ENCODE data around the gene PPDPF. TPM values are rescaled to one million over a fixed set of nuclear protein-coding genes. Genes with fewer than 3 reads are reported as not detected.

PPDPF gene
- total RNA-seq, 1 donor from 2014 or later, result 4.1 TPM

- H3K9me3 ChIP-seq (ENCODE audit: low read depth), result no peaks in the 10 kb centered on the region
- no peaks in the 10 kb centered on the region for H3K36me3 Mint-ChIP-seq
- peaks cover 29% of the 10 kb centered on the region for H3K27me3 Mint-ChIP-seq (ENCODE audit: insufficient read depth, low read depth)
- no peak overlapping the region for H3K9ac ChIP-seq
- no peak overlapping the region for H2AFZ ChIP-seq (replicated peaks)
- H3K4me3 ChIP-seq, result no peak overlapping the region
- peak; percentile 85 for DNase-seq (ENCODE audit: low spot score)
- H3K27ac ChIP-seq, result no peak overlapping the region
- TF ChIP-seq EZH2phosphoT487 (IDR thresholded peaks at IDR 0.05), result no peak
- TF ChIP-seq CTCF (IDR thresholded peaks at IDR 0.05), result no peak
- TF ChIP-seq EZH2 (IDR thresholded peaks at IDR 0.05), result no peak
- H3K79me2 ChIP-seq (ENCODE audit: low read depth), result peaks cover 20% of the 10 kb centered on the region
- peak overlapping the region; percentile 53 for H3K27ac Mint-ChIP-seq
- no peak overlapping the region for H3K4me3 Mint-ChIP-seq
- peaks cover 39% of the 10 kb centered on the region for H3K27me3 ChIP-seq
- peaks cover 10% of the 10 kb centered on the region for H3K4me1 ChIP-seq
- H3K36me3 ChIP-seq, result no peaks in the 10 kb centered on the region
- no peaks in the 10 kb centered on the region for H3K9me3 Mint-ChIP-seq
- H3K4me1 Mint-ChIP-seq, result peaks cover 19% of the 10 kb centered on the region
- H4K20me1 ChIP-seq (ENCODE audit: low read depth), result peaks cover 37% of the 10 kb centered on the region
- H3K4me2 ChIP-seq, result no peak overlapping the region
- peaks cover 13% of the 10 kb centered on the region for H3F3A ChIP-seq (ENCODE audit: low read depth)
Observed at GRCh38 chr20:63475209-63475608, 45.4 kb upstream of the PPDPF start.

- DNase-seq (ENCODE audit: low spot score), result no peak
- H3K4me1 ChIP-seq, result peaks cover 5% of the 10 kb centered on the region
- no peaks in the 10 kb centered on the region for H3K36me3 ChIP-seq
- no peak overlapping the region for H3K4me2 ChIP-seq
- H3K9ac ChIP-seq, result no peak overlapping the region
- no peaks in the 10 kb centered on the region for H3K9me3 ChIP-seq (ENCODE audit: low read depth)
- H3K4me1 Mint-ChIP-seq, result peaks cover 23% of the 10 kb centered on the region
- H3K36me3 Mint-ChIP-seq, result no peaks in the 10 kb centered on the region
- no peak overlapping the region for H2AFZ ChIP-seq (replicated peaks)
- peaks cover 35% of the 10 kb centered on the region for H3K27me3 Mint-ChIP-seq (ENCODE audit: insufficient read depth, low read depth)
- H3K27ac ChIP-seq, result no peak overlapping the region
- peaks cover 34% of the 10 kb centered on the region for H4K20me1 ChIP-seq (ENCODE audit: low read depth)
- no peak overlapping the region for H3K4me3 Mint-ChIP-seq
- TF ChIP-seq CTCF (IDR thresholded peaks at IDR 0.05) (no peak), EZH2phosphoT487 (IDR thresholded peaks at IDR 0.05) (no peak), EZH2 (IDR thresholded peaks at IDR 0.05) (no peak)
- peaks cover 39% of the 10 kb centered on the region for H3K27me3 ChIP-seq
- H3K9me3 Mint-ChIP-seq, result no peaks in the 10 kb centered on the region
- H3K79me2 ChIP-seq (ENCODE audit: low read depth), result peaks cover 1% of the 10 kb centered on the region
- H3K4me3 ChIP-seq, result no peak overlapping the region
- no peak overlapping the region for H3K27ac Mint-ChIP-seq
- H3F3A ChIP-seq (ENCODE audit: low read depth), result peaks cover 13% of the 10 kb centered on the region
Observed at GRCh38 chr20:63477061-63477616, 43.4 kb upstream of the PPDPF start.

GRCh38 chr20:63477944-63478343, 42.6 kb upstream of the PPDPF start:
- H3K4me3 Mint-ChIP-seq, result no peak overlapping the region
- H3K9ac ChIP-seq, result no peak overlapping the region
- H3K4me1 Mint-ChIP-seq, result peaks cover 29% of the 10 kb centered on the region
- no peaks in the 10 kb centered on the region for H3K9me3 ChIP-seq (ENCODE audit: low read depth)
- no peak for DNase-seq (ENCODE audit: low spot score)
- peaks cover 13% of the 10 kb centered on the region for H3F3A ChIP-seq (ENCODE audit: low read depth)
- TF ChIP-seq EZH2 (IDR thresholded peaks at IDR 0.05) (no peak), EZH2phosphoT487 (IDR thresholded peaks at IDR 0.05) (no peak), CTCF (IDR thresholded peaks at IDR 0.05) (no peak)
- no peak overlapping the region for H3K4me3 ChIP-seq
- H3K27ac Mint-ChIP-seq, result no peak overlapping the region
- no peak overlapping the region for H3K4me2 ChIP-seq
- no peaks in the 10 kb centered on the region for H3K36me3 Mint-ChIP-seq
- peaks cover 40% of the 10 kb centered on the region for H3K27me3 Mint-ChIP-seq (ENCODE audit: insufficient read depth, low read depth)
- H3K4me1 ChIP-seq, result peaks cover 7% of the 10 kb centered on the region
- H3K36me3 ChIP-seq, result no peaks in the 10 kb centered on the region
- peaks cover 34% of the 10 kb centered on the region for H4K20me1 ChIP-seq (ENCODE audit: low read depth)
- no peak overlapping the region for H2AFZ ChIP-seq (replicated peaks)
- H3K79me2 ChIP-seq (ENCODE audit: low read depth), result no peaks in the 10 kb centered on the region
- no peaks in the 10 kb centered on the region for H3K9me3 Mint-ChIP-seq
- H3K27ac ChIP-seq, result no peak overlapping the region
- peaks cover 39% of the 10 kb centered on the region for H3K27me3 ChIP-seq
